Bronchial epithelial cell (primary cell): ENCODE data around the gene CD82. TPM values are rescaled to one million over a fixed set of nuclear protein-coding genes. Genes with fewer than 3 reads are reported as not detected.

Source experiments
- DNase-seq: peaks from one replicate; pipeline ENCODE4 v3.0.0-alpha.2; 2010; ENCODE audit warnings: low read depth
- FAIRE-seq: peaks from 2 replicates; lab custom pipeline; 2011; peaks lifted over from hg19 to GRCh38; lab: Jason Lieb, UNC
- H3K27me3 ChIP-seq: 2 replicates; pipeline ENCODE4 v1.5.1; 2011; ENCODE audit warnings: low read length; ENCODE audit not compliant: control insufficient read depth, insufficient read depth
- H3K36me3 ChIP-seq: 2 replicates; pipeline ENCODE4 v1.5.1; 2011; ENCODE audit warnings: low read length; ENCODE audit not compliant: control insufficient read depth, insufficient read depth
- H3K4me3 ChIP-seq: 2 replicates; pipeline ENCODE4 v1.5.1; 2011; ENCODE audit warnings: mild to moderate bottlenecking, low read depth, low read length, control low read depth
- total RNA-seq: library from RNA; depleted of rRNA; stranded (reverse); fragments of >200 nt; gene quantifications from 2 replicates; pipeline ENCODE4 v1.2.1, GENCODE V29; 2014
- TF ChIP-seq, protein P1 (sequence below): IDR thresholded peaks from 2 replicates; pipeline ENCODE4 v1.5.1; 2011; ENCODE audit warnings: mild to moderate bottlenecking, moderate library complexity, low read length, control low read depth, inconsistent platforms; ENCODE audit not compliant: insufficient read depth, severe bottlenecking

CD82 gene
- total RNA-seq, 1 donor from 2014 or later = 48.7 TPM

- peaks cover 3% of the 10 kb centered on the region for H3K27me3 ChIP-seq
- no peak overlapping the region for H3K4me3 ChIP-seq
- DNase-seq (no peak), FAIRE-seq (no peak)
- no peaks in the 10 kb centered on the region for H3K36me3 ChIP-seq
- TF ChIP-seq, protein P1, sequence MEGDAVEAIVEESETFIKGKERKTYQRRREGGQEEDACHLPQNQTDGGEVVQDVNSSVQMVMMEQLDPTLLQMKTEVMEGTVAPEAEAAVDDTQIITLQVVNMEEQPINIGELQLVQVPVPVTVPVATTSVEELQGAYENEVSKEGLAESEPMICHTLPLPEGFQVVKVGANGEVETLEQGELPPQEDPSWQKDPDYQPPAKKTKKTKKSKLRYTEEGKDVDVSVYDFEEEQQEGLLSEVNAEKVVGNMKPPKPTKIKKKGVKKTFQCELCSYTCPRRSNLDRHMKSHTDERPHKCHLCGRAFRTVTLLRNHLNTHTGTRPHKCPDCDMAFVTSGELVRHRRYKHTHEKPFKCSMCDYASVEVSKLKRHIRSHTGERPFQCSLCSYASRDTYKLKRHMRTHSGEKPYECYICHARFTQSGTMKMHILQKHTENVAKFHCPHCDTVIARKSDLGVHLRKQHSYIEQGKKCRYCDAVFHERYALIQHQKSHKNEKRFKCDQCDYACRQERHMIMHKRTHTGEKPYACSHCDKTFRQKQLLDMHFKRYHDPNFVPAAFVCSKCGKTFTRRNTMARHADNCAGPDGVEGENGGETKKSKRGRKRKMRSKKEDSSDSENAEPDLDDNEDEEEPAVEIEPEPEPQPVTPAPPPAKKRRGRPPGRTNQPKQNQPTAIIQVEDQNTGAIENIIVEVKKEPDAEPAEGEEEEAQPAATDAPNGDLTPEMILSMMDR = no peak
Observed at GRCh38 chr11:44530413-44531115, 34.9 kb upstream of the CD82 start.

DNA sequence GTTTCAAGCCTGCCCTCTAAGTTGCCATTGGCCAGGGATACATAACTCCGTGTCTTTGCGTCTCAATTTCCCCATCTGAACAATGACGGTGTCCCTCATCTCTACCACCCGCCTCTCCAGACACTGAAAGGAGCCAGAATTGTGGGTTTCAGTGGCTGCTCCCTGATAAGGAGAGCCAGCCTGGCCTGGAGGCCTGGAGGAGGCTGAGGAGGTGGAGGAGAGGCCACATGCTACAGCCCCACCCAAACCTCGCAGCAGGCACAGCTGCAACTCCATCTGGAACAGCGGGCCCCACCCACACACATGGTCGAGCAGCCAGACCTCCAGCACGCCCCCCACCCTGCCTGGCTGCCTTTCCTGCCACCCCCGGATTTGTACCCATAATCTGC is 34.4 kb upstream of the CD82 start:
- TF ChIP-seq, protein P1 = no peak
- FAIRE-seq = no peak
- H3K27me3 ChIP-seq = peaks cover 3% of the 10 kb centered on the region
- no peak overlapping the region for H3K4me3 ChIP-seq
- no peaks in the 10 kb centered on the region for H3K36me3 ChIP-seq
- DNase-seq = no peak

DNA sequence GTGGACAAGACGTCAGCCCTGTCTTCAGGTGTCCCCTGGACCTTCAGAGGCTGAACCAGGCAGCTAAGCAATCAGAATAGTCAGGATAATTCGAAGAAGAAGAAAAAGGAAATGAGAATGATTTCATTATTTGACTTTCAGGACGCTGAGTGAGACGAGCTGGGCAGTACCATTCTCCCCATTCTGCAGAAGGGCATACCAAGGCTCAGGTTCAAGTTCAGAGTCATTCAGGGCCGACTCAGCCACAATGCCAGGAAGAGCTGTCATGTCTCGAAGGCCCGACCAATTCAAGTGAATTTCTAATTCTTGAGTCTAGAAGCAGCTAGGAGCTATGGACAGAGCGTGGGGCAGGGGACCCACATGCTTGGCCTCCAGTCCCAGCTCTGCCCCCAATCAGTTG is 33.8 kb upstream of the CD82 start:
- TF ChIP-seq, protein P1 = no peak
- DNase-seq = no peak

GRCh38 chr11:44532809-44533208 is 32.7 kb upstream of the CD82 start:
- Histone ChIP-seq H3K27me3 (peaks cover 3% of the 10 kb centered on the region), H3K36me3 (no peaks in the 10 kb centered on the region), H3K4me3 (no peak overlapping the region)
- DNase-seq (no peak), FAIRE-seq (no peak)
- TF ChIP-seq, protein P1 = no peak

More for the DNA sequence above, 33.8 kb upstream of the CD82 start:
- Histone ChIP-seq H3K4me3 (no peak overlapping the region), H3K27me3 (peaks cover 3% of the 10 kb centered on the region), H3K36me3 (no peaks in the 10 kb centered on the region)
- FAIRE-seq = no peak

DNA sequence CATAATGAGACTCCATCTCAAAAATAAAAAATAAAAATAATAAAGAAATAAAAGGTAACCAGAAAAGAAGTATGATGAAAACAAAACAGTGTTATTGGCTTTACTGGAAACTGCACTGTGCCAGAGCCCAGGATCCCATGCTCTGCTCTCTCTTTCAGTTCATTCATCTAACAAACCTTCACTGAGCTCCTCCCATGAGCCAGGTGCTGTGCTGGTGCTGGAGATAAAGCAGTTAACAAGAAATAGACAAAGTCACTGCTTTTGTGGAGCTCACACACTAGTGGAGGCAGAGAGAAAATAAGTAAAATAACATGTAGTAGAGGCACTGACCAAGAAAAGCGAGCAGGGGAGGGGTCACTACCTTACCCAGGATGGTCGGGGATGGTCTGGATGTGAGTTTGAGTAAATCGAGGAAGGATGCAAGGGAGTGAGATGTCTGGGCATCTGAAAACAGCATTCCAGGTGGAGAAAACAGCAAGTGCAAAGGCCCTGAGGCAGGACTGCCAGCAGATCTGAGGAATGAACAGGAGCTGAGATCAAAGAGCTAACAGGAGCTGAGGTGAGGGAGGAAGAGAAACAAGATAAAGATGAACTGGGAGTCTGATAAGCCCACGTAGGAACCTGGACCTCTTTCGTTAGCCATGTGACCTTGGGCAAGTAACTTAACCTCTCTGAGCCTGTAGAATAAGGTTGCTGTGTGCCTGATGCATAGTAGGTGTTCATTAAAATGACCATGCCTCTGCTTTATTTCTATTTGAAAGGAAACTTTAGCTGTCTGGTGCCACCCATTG is 31.3 kb upstream of the CD82 start:
- TF ChIP-seq, protein P1 = no peak
- Histone ChIP-seq H3K27me3 (peaks cover 3% of the 10 kb centered on the region), H3K36me3 (no peaks in the 10 kb centered on the region), H3K4me3 (no peak overlapping the region)
- DNase-seq (no peak), FAIRE-seq (no peak)
